SK-N-SH (cell line): Measurements from ENCODE around the gene CELF4. TPM values are rescaled to one million over a fixed set of nuclear protein-coding genes. Genes with fewer than 3 reads are reported as not detected.

Source experiments
- CTCF ChIA-PET: fragments of 300-600, 350-600 bp; formaldehyde crosslinking; extraction: SDS; loops from one replicate; lab custom pipeline; 2021; lab: Yijun Ruan, JAX
- POLR2A ChIA-PET: fragments of 350-600 bp; sonication (Branson Sonifier 250); formaldehyde crosslinking; extraction: SDS; loops from one replicate; lab custom pipeline; 2020; ENCODE audit warnings: antibody characterized with exemption, inconsistent platforms; lab: Yijun Ruan, JAX
- DNase-seq: peaks from one replicate; pipeline ENCODE4 v3.0.0; 2012
- H2AFZ ChIP-seq: fragments of 200-600 bp; sonication (generic); 2 replicates; pipeline ENCODE4 v1.8.1; 2016; ENCODE audit warnings: antibody characterized with exemption, mild to moderate bottlenecking, low read depth
- H3F3A ChIP-seq: fragments of 200-600 bp; sonication (generic); replicated peaks from 2 replicates; pipeline ENCODE3; 2016; ENCODE audit warnings: antibody characterized with exemption, mild to moderate bottlenecking; ENCODE audit not compliant: insufficient read depth
- H3K27ac ChIP-seq, 2 experiments: fragments of 200-500 bp in 1 of 2; fragments of 200-600 bp in 1 of 2; sonication (Bioruptor generic) in 1 of 2; sonication (generic), shearing (Covaris generic) in 1 of 2; 2 replicates each; pipeline versions ENCODE4 v1.5.1 to v1.6.1; 2014 to 2016; ENCODE audit warnings: low read depth in 2 of 2, inconsistent platforms in 1 of 2, low read length in 1 of 2, mild to moderate bottlenecking in 1 of 2, mixed read lengths in 1 of 2
- H3K27me3 ChIP-seq: fragments of 200-600 bp; sonication (generic), shearing (Covaris generic); 2 replicates; pipeline ENCODE4 v1.6.1; 2016; ENCODE audit warnings: mixed run types; ENCODE audit not compliant: insufficient read depth
- H3K36me3 ChIP-seq, 2 experiments: fragments of 200-500 bp in 1 of 2; fragments of 200-600 bp in 1 of 2; sonication (Bioruptor generic) in 1 of 2; sonication (generic) in 1 of 2; replicated peaks in 1 of 2; 2 replicates each; pipeline versions ENCODE3 to v1.5.1; 2014 to 2016; ENCODE audit warnings: low read length in 1 of 2, mild to moderate bottlenecking in 1 of 2; ENCODE audit not compliant: insufficient read depth in 2 of 2, control insufficient read depth in 1 of 2
- H3K4me1 ChIP-seq, 2 experiments: fragments of 200-500 bp in 1 of 2; fragments of 200-600 bp in 1 of 2; sonication (Bioruptor generic) in 1 of 2; sonication (generic), shearing (Covaris generic) in 1 of 2; 2 replicates each; pipeline versions ENCODE4 v1.5.1 to v1.6.1; 2014 to 2016; ENCODE audit warnings: low read depth in 1 of 2, low read length in 1 of 2, mixed run types in 1 of 2; ENCODE audit not compliant: insufficient read depth in 2 of 2, control insufficient read depth in 1 of 2
- H3K4me2 ChIP-seq: fragments of 200-600 bp; sonication (generic), shearing (Covaris generic); 2 replicates; pipeline ENCODE4 v1.6.1; 2017; ENCODE audit warnings: mixed run types
- H3K4me3 ChIP-seq, 2 experiments: fragments of 200-500 bp in 1 of 2; fragments of 200-600 bp in 1 of 2; sonication (Bioruptor generic) in 1 of 2; sonication (generic), shearing (Covaris generic) in 1 of 2; 2 replicates each; pipeline versions ENCODE4 v1.5.1 to v1.8.1; 2014 to 2016; ENCODE audit warnings: low read depth in 2 of 2, inconsistent platforms in 1 of 2, low read length in 1 of 2, mild to moderate bottlenecking in 1 of 2, mixed read lengths in 1 of 2, moderate library complexity in 1 of 2
- H3K79me2 ChIP-seq: fragments of 200-600 bp; sonication (generic); 2 replicates; pipeline ENCODE4 v1.8.1; 2017; ENCODE audit warnings: mild to moderate bottlenecking; ENCODE audit not compliant: insufficient read depth
- H3K9ac ChIP-seq: fragments of 200-600 bp; sonication (generic); 2 replicates; pipeline ENCODE4 v1.6.1; 2017; ENCODE audit warnings: mixed run types
- H3K9me2 ChIP-seq: fragments of 200-600 bp; sonication (generic); 2 replicates; pipeline ENCODE4 v1.6.1; 2017; ENCODE audit warnings: mixed run types
- H3K9me3 ChIP-seq: fragments of 200-600 bp; sonication (generic); 2 replicates; pipeline ENCODE4 v1.6.1; 2017; ENCODE audit warnings: mixed run types, mild to moderate bottlenecking, moderate library complexity
- H4K20me1 ChIP-seq: fragments of 200-600 bp; sonication (generic); 2 replicates; pipeline ENCODE4 v1.6.1; 2017; ENCODE audit warnings: mild to moderate bottlenecking, mixed run types; ENCODE audit not compliant: insufficient read depth
- CHD2 ChIP-seq: fragments of 150-350 bp; IDR thresholded peaks from 2 replicates; pipeline ENCODE4 v1.6.1; 2018; ENCODE audit warnings: low read length; ENCODE audit not compliant: partially characterized antibody
- ELF1 ChIP-seq: IDR thresholded peaks from 2 replicates; pipeline ENCODE4 v1.4.0; 2012
- EP300 ChIP-seq, 2 experiments: IDR thresholded peaks; 2 replicates each; pipeline versions ENCODE4 v1.4.0 to v1.6.1; 2012; ENCODE audit warnings: borderline replicate concordance in 1 of 2, low read depth in 1 of 2, low read length in 1 of 2
- EZH2phosphoT487 ChIP-seq: fragments of 200-600 bp; sonication (generic); IDR thresholded peaks from 2 replicates; pipeline ENCODE4 v1.6.1; 2017; ENCODE audit warnings: low read depth, mixed run types, mild to moderate bottlenecking, antibody characterized with exemption, moderate library complexity, borderline replicate concordance
- FOXM1 ChIP-seq: IDR thresholded peaks from 2 replicates; pipeline ENCODE4 v1.4.0; 2012; ENCODE audit warnings: low read depth, mild to moderate bottlenecking
- GABPA ChIP-seq: IDR thresholded peaks from 2 replicates; pipeline ENCODE4 v1.4.0; 2012; ENCODE audit warnings: low read depth, mild to moderate bottlenecking
- MEF2A ChIP-seq: IDR thresholded peaks from 2 replicates; pipeline ENCODE4 v1.4.0; 2012; ENCODE audit warnings: low read depth, borderline replicate concordance
- MXI1 ChIP-seq: IDR thresholded peaks from 2 replicates; pipeline ENCODE4 v1.6.1; 2012; ENCODE audit warnings: mild to moderate bottlenecking, low read depth, low read length, improper control_type of control experiment
- POLR2AphosphoS5 ChIP-seq: IDR thresholded peaks from 2 replicates; pipeline ENCODE4 v1.6.1; 2012; ENCODE audit warnings: low read depth, low read length
- RAD21 ChIP-seq: IDR thresholded peaks from 2 replicates; pipeline ENCODE4 v1.6.1; 2012; ENCODE audit warnings: mild to moderate bottlenecking, low read length
- TAF1 ChIP-seq: IDR thresholded peaks from 2 replicates; pipeline ENCODE4 v1.6.1; 2012; ENCODE audit warnings: low read depth, mild to moderate bottlenecking, low read length, moderate library complexity, borderline replicate concordance
- TEAD4 ChIP-seq: IDR thresholded peaks from 2 replicates; pipeline ENCODE4 v1.4.0; 2012; ENCODE audit warnings: mild to moderate bottlenecking, borderline replicate concordance; ENCODE audit not compliant: insufficient read depth
- WGBS: methylation state at CpG from one replicate; pipeline ENCODE4 v1.1.6; 2017; ENCODE audit warnings: low lambda C conversion rate; 5-methylcytosine and 5-hydroxymethylcytosine counted together
- polyA plus RNA-seq, 3 experiments: library from polyadenylated mRNA; depleted of rRNA; stranded (reverse); fragments of >200 nt; gene quantifications; 2 replicates each; pipeline ENCODE4 v1.2.3, GENCODE V29; 2012
- TF ChIP-seq, protein P1 (sequence below): IDR thresholded peaks from 2 replicates; pipeline ENCODE4 v1.4.0; 2012; ENCODE audit warnings: low read depth, borderline replicate concordance
- TF ChIP-seq, protein P2 (sequence below): IDR thresholded peaks from 2 replicates; pipeline ENCODE4 v1.4.0; 2012; ENCODE audit warnings: low read depth
- TF ChIP-seq, protein P3 (sequence below): fragments of 150-350 bp; IDR thresholded peaks from 2 replicates; pipeline ENCODE4 v1.6.1; 2016; ENCODE audit warnings: mild to moderate bottlenecking, low read depth, low read length
- TF ChIP-seq, protein P4 (sequence below): fragments of 200-600 bp; sonication (generic); IDR thresholded peaks from 2 replicates; pipeline ENCODE4 v1.6.1; 2017; ENCODE audit warnings: antibody characterized with exemption, mild to moderate bottlenecking, moderate library complexity

CELF4 gene
- polyA plus RNA-seq, 1 of the 3 experiments (the other 2 are of a cell fraction): 0.26 TPM

DNA sequence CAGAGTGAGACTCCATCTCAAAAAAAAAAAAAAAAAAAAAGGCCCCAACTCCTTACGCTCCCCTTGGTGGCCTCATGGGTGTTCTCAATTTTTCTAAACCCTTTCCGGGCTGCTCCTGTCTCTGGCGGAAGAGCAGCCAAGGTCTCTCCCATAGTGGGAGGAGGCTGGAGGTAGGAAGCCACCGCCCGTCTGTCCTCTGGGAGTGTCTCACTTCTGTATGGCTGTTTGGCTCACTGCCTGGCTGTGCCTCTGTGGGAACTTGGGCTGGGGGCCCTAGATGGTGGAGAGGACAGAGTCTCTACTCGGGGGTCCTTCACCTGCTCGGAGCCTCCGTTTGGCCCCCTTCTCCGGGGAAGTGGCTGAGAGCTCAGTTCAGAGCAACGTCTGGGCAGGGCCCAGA, 245.3 kb downstream of the CELF4 start:
- Histone ChIP-seq H3K4me3 (no peak overlapping the region), H3F3A (no peaks in the 10 kb centered on the region), H3K79me2 (no peaks in the 10 kb centered on the region), H3K36me3 (no peaks in the 10 kb centered on the region), H3K27ac (no peak overlapping the region), H4K20me1 (no peaks in the 10 kb centered on the region), H3K27me3 (no peaks in the 10 kb centered on the region), H3K4me2 (no peak overlapping the region), H2AFZ (no peak overlapping the region), H3K4me1 (peaks cover 0 to 15% of the 10 kb centered on the region in 2 experiments; a peak in 1 of 4 replicates), H3K9ac (no peak overlapping the region), H3K9me2 (no peaks in the 10 kb centered on the region), H3K9me3 (no peaks in the 10 kb centered on the region)
- no peak for DNase-seq
- POLR2A ChIA-PET: no interaction called here
- no peak for TF ChIP-seq TEAD4
- no peak for TF ChIP-seq MXI1
- TF ChIP-seq EZH2phosphoT487: no peak
- TF ChIP-seq, protein P1, sequence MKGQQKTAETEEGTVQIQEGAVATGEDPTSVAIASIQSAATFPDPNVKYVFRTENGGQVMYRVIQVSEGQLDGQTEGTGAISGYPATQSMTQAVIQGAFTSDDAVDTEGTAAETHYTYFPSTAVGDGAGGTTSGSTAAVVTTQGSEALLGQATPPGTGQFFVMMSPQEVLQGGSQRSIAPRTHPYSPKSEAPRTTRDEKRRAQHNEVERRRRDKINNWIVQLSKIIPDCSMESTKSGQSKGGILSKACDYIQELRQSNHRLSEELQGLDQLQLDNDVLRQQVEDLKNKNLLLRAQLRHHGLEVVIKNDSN: no peak
- TF ChIP-seq, protein P2, sequence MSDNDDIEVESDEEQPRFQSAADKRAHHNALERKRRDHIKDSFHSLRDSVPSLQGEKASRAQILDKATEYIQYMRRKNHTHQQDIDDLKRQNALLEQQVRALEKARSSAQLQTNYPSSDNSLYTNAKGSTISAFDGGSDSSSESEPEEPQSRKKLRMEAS: no peak
- TF ChIP-seq POLR2AphosphoS5: no peak
- TF ChIP-seq, protein P3, sequence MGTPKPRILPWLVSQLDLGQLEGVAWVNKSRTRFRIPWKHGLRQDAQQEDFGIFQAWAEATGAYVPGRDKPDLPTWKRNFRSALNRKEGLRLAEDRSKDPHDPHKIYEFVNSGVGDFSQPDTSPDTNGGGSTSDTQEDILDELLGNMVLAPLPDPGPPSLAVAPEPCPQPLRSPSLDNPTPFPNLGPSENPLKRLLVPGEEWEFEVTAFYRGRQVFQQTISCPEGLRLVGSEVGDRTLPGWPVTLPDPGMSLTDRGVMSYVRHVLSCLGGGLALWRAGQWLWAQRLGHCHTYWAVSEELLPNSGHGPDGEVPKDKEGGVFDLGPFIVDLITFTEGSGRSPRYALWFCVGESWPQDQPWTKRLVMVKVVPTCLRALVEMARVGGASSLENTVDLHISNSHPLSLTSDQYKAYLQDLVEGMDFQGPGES: no peak
- no peak for TF ChIP-seq ELF1
- TF ChIP-seq, protein P4, sequence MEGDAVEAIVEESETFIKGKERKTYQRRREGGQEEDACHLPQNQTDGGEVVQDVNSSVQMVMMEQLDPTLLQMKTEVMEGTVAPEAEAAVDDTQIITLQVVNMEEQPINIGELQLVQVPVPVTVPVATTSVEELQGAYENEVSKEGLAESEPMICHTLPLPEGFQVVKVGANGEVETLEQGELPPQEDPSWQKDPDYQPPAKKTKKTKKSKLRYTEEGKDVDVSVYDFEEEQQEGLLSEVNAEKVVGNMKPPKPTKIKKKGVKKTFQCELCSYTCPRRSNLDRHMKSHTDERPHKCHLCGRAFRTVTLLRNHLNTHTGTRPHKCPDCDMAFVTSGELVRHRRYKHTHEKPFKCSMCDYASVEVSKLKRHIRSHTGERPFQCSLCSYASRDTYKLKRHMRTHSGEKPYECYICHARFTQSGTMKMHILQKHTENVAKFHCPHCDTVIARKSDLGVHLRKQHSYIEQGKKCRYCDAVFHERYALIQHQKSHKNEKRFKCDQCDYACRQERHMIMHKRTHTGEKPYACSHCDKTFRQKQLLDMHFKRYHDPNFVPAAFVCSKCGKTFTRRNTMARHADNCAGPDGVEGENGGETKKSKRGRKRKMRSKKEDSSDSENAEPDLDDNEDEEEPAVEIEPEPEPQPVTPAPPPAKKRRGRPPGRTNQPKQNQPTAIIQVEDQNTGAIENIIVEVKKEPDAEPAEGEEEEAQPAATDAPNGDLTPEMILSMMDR: no peak
- no peak for TF ChIP-seq MEF2A
- no peak for TF ChIP-seq RAD21
- TF ChIP-seq TAF1: no peak
- TF ChIP-seq GABPA: no peak
- no peak for TF ChIP-seq EP300 (IDR thresholded peaks at IDR 0.05; ENCODE audit: borderline replicate concordance in 1 of 2, low read depth in 1 of 2, low read length in 1 of 2)
- no peak for TF ChIP-seq FOXM1
- no peak for TF ChIP-seq CHD2
- 72% methylated on average over 6 of the region's 10 CpGs for WGBS
- CTCF ChIA-PET: interaction anchor here (1.4 to 6.9 kb wide), 3 partner anchors 10 to 15 kb away, joined by 3 to 66 read pairs (median 5); no protein-coding TSS in a partner anchor
